NCI-H2107 (cell line): ENCODE measurements around the gene EXOC3L2.
"Not testable (repeated sequence)": the region's sequence is repeated elsewhere in the genome, so short reads cannot be mapped to it uniquely, and the experiment has no call there.

Experiments
- DNase-seq: peaks from one replicate; lab custom pipeline; 2025; lab: John Stamatoyannopoulos, UW

Gene EXOC3L2

GRCh38 chr19:45245334-45245787 is at the start of gene EXOC3L2:
Gene EXOC3L2 (minus strand): TSS chr19:45245407. CDS start chr19:45239045, 6,362 bp downstream.
- DNase-seq: no peak

- DNase-seq: no peak
These were observed 49.3 kb upstream of the EXOC3L2 start for GRCh38 chr19:45294291-45295029.

GRCh38 chr19:45293682-45294081 is 48.5 kb upstream of the EXOC3L2 start:
- DNase-seq: no peak

GRCh38 chr19:45291834-45292233 is 46.6 kb upstream of the EXOC3L2 start:
- DNase-seq: no peak

GRCh38 chr19:45290381-45290931 is 45.2 kb upstream of the EXOC3L2 start:
- DNase-seq: no peak

- no peak for DNase-seq
These were observed 38.3 kb upstream of the EXOC3L2 start for GRCh38 chr19:45283443-45284033.

- DNase-seq: no peak
These were observed 35.3 kb upstream of the EXOC3L2 start for GRCh38 chr19:45280471-45280961.

GRCh38 chr19:45279587-45280192 is 34.5 kb upstream of the EXOC3L2 start:
- DNase-seq: no peak

GRCh38 chr19:45278087-45278486 is 32.9 kb upstream of the EXOC3L2 start:
- DNase-seq: no peak

- DNase-seq: no peak
These were observed 31.1 kb upstream of the EXOC3L2 start for GRCh38 chr19:45276284-45276687.

GRCh38 chr19:45275370-45275971 is 30.3 kb upstream of the EXOC3L2 start:
- DNase-seq: no peak

- DNase-seq: no peak
These were observed 28.3 kb upstream of the EXOC3L2 start for GRCh38 chr19:45273521-45273855.

GRCh38 chr19:45271735-45272108 is 26.5 kb upstream of the EXOC3L2 start:
- DNase-seq: no peak

GRCh38 chr19:45271098-45271734 is 26.0 kb upstream of the EXOC3L2 start:
- no peak for DNase-seq

GRCh38 chr19:45269939-45270338 is 24.7 kb upstream of the EXOC3L2 start:
- DNase-seq: not testable (repeated sequence)

- DNase-seq: no peak
These were observed 22.1 kb upstream of the EXOC3L2 start for GRCh38 chr19:45267296-45267695.

GRCh38 chr19:45265375-45265774 is 20.2 kb upstream of the EXOC3L2 start:
- no peak for DNase-seq

GRCh38 chr19:45264781-45265317 is 19.6 kb upstream of the EXOC3L2 start:
- no peak for DNase-seq

- DNase-seq: no peak
These were observed 17.8 kb upstream of the EXOC3L2 start for GRCh38 chr19:45263013-45263412.

- no peak for DNase-seq
These were observed 17.4 kb upstream of the EXOC3L2 start for GRCh38 chr19:45262570-45262969.

GRCh38 chr19:45258862-45259261 is 13.7 kb upstream of the EXOC3L2 start:
- DNase-seq: no peak

GRCh38 chr19:45256836-45257235 is 11.6 kb upstream of the EXOC3L2 start:
- DNase-seq: no peak
